Esophagus squamous epithelium (tissue), 4 donors: ENCODE measurements around the gene IL1RAPL2.

Experiments used
- POLR2A ChIP-seq, 4 donors: fragments of 450-650 bp; IDR thresholded peaks; one replicate each; pipeline ENCODE4 v1.6.1; 2017; ENCODE audit warnings: antibody characterized with exemption in 4 of 4, mild to moderate bottlenecking in 4 of 4, moderate library complexity in 3 of 4
- TF ChIP-seq, protein P1 (sequence below), 6 experiments: fragments of 450-650 bp in 4 of 6; fragments of 200-600 bp in 2 of 6; sonication (generic) in 2 of 6; IDR thresholded peaks; one replicate each; pipeline ENCODE4 v1.5.1; 2016 to 2019; ENCODE audit warnings: antibody characterized with exemption in 6 of 6, mild to moderate bottlenecking in 4 of 6, moderate library complexity in 4 of 6

DNA sequence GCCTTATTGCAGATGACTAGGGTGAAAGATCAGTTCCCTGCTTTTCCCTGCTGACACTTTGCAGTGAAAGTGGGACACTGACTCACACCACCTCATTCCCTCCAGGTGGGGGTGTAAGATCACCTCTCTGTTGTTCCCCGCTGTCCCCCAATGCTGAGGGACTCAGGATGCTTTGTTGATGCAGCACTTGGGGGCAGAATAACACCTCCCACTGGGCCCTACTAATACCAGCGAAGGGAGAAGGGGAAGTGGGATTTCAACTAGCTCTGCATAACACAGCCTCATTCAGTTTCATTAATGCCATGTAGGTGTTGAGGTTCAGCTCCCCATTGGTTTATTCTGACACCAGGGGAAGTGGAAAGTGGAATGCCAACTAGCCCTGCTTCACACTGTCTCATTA lies 43.6 kb upstream of the IL1RAPL2 start:
- TF ChIP-seq, protein P1, sequence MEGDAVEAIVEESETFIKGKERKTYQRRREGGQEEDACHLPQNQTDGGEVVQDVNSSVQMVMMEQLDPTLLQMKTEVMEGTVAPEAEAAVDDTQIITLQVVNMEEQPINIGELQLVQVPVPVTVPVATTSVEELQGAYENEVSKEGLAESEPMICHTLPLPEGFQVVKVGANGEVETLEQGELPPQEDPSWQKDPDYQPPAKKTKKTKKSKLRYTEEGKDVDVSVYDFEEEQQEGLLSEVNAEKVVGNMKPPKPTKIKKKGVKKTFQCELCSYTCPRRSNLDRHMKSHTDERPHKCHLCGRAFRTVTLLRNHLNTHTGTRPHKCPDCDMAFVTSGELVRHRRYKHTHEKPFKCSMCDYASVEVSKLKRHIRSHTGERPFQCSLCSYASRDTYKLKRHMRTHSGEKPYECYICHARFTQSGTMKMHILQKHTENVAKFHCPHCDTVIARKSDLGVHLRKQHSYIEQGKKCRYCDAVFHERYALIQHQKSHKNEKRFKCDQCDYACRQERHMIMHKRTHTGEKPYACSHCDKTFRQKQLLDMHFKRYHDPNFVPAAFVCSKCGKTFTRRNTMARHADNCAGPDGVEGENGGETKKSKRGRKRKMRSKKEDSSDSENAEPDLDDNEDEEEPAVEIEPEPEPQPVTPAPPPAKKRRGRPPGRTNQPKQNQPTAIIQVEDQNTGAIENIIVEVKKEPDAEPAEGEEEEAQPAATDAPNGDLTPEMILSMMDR (IDR thresholded peaks at IDR 0.05): no peak
- TF ChIP-seq POLR2A (IDR thresholded peaks at IDR 0.05): no peak
